IPS-NIHi11 (cell line): ENCODE measurements around the gene ZBTB21.
"Not testable (repeated sequence)": the region's sequence is repeated elsewhere in the genome, so short reads cannot be mapped to it uniquely, and the experiment has no call there.

Source experiments
- DNase-seq: peaks from one replicate; pipeline ENCODE4 v3.0.0; 2012; ENCODE audit warnings: mixed read lengths, low spot score

The ZBTB21 gene

GRCh38 chr21:41951876-41952567 lies 58.1 kb downstream of the ZBTB21 start:
- no peak for DNase-seq

- DNase-seq = no peak
Measured at GRCh38 chr21:41950941-41951351, 59.2 kb downstream of the ZBTB21 start.

- not testable (repeated sequence) for DNase-seq
Measured at GRCh38 chr21:41949631-41950030, 60.5 kb downstream of the ZBTB21 start.

DNA sequence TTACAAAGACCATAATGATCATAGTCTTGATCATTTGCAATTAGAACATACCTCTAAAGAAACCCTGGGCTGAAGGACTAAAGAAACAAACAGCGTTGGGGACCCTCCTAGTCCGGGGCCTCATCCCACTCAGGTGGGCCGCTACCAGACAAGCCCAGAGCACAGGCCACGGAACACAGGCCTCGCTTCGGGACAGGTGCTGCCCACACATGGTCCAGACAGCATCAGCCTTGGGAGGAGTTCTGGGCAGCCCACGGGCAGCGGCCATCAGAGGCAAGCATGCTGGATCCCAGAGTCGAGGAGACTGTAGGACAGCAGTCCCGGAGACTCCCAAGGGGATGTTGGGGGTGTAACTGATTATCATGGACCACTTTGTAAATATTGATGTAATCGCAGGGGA lies 61.3 kb downstream of the ZBTB21 start:
- no peak for DNase-seq

DNA sequence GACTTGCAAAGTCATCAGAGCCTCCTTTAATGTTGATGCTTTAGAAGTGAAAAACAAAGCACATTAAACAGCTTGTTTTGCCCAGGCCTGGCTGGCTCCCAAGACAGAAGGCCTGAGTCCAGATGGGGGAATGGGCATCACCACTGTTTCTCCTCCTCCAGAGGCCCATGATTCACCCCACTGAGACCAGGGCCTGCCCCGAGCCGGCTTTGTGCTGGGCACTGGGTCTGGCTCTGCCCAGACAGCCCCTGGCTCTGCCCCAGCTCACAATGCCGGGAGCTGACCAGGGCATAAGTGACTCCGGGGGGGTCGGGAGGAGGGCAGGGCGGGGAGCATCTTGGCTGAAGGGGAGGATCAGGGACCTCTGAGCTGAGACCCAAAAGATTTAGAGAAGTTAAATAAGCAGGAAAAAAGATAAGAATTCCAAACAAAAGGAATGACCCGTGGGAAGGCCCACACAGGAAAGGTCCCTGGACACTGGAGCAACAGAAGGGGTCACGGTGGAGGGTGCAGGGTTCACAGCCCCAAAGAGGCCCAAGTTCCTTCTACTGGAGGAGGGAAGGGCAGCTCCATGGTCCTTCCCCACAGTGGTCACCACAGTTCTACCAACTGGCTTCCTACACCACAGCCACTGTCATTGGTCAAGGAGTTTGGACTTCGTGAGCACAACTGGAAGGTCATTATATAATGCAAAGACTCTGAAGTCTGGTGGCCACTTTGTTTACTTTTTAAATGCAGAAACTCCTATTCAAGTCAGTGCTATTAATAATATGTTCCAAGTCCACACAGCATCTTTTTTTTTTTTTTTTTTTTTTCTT lies 61.9 kb downstream of the ZBTB21 start:
- DNase-seq = no peak

DNA sequence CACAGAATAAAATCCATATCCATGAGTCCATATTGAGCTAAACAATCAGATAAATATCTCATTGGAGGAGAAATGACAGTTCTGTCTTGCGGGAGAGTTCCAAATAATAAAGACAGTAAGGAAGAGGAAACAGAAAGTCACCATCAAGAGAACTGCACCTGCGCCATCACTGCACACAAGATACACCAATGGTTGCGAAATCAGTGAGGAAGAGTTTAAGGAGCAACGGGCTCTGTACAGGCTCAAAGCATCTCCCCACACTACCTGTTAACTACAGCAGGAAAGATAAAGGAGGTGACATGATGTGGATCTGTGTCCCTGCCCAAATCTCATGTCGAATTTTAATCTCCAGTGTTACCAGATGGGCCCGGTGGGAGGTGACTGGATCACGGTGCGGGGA lies 64.2 kb downstream of the ZBTB21 start:
- DNase-seq = no peak

GRCh38 chr21:41943851-41944250 lies 66.3 kb downstream of the ZBTB21 start:
- no peak for DNase-seq

- no peak for DNase-seq
Measured at GRCh38 chr21:41942457-41942856, 67.7 kb downstream of the ZBTB21 start.

DNA sequence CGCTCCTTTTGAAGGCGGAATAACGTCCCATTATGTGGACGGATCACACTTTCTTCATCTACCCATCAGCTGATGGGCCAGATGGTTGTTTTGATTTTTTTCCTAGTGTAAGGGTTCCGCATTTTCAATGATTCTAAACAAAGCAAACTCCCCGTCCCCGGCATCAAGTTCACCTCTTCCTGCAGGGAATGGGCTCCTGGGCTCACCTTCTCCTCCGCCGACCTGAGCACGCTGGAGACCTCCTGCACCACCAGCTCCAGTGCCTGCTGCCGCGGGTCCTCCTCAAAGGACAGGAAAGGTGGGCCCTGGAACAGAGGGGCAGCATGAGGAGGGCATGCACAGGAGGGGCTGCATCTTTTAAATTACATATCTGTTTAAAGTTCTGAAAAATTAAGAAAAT lies 68.2 kb downstream of the ZBTB21 start:
- no peak for DNase-seq

DNA sequence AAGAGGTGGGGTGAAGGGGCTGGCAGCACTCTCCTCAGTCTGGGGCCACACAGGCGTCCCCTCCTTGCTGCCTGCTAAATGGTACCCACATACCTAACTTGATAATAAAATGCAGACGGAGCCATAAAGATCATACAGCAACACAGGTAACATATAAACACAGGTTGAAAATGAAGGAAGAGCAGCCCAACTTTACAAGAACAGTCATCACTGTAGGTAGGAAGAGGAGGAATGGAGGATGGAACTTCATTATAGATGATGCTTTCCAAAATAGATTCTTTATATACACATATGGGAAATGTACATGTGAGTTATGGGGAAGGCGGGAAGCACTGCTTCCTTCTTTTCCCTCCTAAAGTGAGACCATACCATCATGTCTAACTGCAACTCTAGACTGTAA lies 69.7 kb downstream of the ZBTB21 start:
- no peak for DNase-seq

GRCh38 chr21:41939391-41939790 lies 70.8 kb downstream of the ZBTB21 start:
- DNase-seq = no peak
